Measurements from ENCODE around the gene CASP10.
"Not testable (repeated sequence)": the region's sequence is repeated elsewhere in the genome, so short reads cannot be mapped to it uniquely, and the experiment has no call there.

Gene CASP10

DNA sequence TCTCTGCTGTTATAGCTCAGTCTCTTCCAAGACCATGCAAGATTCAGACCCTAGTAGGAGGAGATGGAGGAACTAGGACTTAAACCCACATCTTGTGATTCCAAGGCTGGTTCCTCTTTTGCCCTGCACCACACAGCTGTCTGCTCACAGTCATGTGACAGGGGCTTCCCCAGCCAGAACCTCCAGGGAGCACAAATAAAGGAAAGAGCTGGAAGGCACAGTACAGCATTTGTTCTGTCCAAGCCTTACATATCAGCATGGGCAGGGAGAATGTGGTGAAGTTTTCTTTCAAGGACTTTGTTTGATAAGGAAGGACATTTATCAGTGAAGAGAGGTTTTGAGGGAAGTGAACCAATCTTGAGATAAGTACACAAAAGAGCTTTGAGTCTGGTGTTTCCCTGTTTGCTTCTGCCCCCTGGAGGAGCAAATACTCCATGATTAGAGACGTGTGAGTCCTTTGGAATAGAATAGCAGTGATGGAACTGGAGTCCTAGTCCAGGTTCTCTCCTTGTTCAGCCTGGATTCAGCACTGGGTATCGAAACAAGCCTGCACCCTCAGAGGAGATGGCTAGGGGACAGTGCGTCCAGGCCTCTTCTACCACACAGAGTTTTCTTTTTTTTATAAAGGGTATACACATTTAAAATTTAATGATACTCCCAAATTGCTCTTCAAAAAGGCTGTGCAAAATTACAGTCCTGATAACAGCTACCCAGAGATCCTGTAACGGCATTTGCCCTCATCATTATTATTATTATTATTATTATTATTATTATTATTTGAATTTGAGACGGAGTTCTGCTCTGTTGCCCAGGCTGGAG lies 24.6 kb upstream of the CASP10 start:
- H3K27me3 ChIP-seq = no peaks in the 10 kb centered on the region
- no peaks in the 10 kb centered on the region for H3K9me3 ChIP-seq (replicated peaks in 1 of 11)
- TF ChIP-seq Cebpa-rat (IDR thresholded peaks at IDR 0.05) = no peak
- H4K20me1 ChIP-seq = peaks cover 0 to 6% (median 0%) of the 10 kb centered on the region in 11 experiments; a peak in 2 of 22 replicates
- H3K4me2 ChIP-seq = peak overlapping the region; percentile 56 to 92 (median 78)
- H3K4me3 ChIP-seq = peak overlapping the region in 2 of 10 experiments; percentile 16 to 26; a peak in 2 of 20 replicates
- peak overlapping the region; percentile 37 to 88 (median 83); a peak in 20 of 22 replicates for H3K27ac ChIP-seq
- H3K4me1 ChIP-seq = peaks cover 19 to 73% (median 26%) of the 10 kb centered on the region in 10 experiments
- H3K36me3 ChIP-seq = peaks cover 44 to 80% (median 70%) of the 10 kb centered on the region in 11 experiments
- peak overlapping the region; percentile 1 to 76 (median 70); a peak in 18 of 22 replicates for H3K9ac ChIP-seq

DNA sequence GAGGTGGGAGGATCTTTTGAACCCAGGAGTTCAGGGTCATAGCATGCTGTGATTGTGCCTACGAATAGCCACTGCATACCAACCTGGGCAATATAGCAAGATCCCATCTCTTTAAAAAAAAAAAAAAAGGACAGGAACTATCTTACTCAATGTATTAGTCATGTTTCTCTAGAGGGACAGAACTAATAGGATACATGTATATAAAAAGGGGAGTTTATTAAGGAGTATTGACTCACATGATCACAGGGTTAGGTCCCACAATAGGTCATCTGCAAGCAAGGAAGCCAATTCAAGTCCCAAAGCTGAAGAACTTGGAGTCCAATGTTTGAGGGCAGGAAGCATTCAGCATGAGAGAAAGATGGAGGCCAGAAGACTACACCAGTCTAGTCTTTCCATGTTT lies 18.8 kb upstream of the CASP10 start:
- Histone ChIP-seq H3K27ac (no peak overlapping the region), H3K4me3 (no peak overlapping the region)
- no peak for TF ChIP-seq Cebpa-rat (IDR thresholded peaks at IDR 0.05)

GRCh38 chr2:201167546-201167945 lies 15.4 kb upstream of the CASP10 start:
- peaks cover 0 to 18% (median 9%) of the 10 kb centered on the region in 11 experiments; a peak in 14 of 22 replicates for H3K9me3 ChIP-seq (replicated peaks in 1 of 11)
- H4K20me1 ChIP-seq = peaks cover 0 to 4% (median 0%) of the 10 kb centered on the region in 11 experiments; a peak in 2 of 22 replicates
- peak overlapping the region in 6 of 11 experiments; percentile 9 to 70 (median 54); a peak in 8 of 22 replicates for H3K4me2 ChIP-seq
- no peaks in the 10 kb centered on the region for H3K27me3 ChIP-seq
- H3K9ac ChIP-seq = no peak overlapping the region
- no peak overlapping the region for H3K4me3 ChIP-seq
- TF ChIP-seq Cebpa-rat (IDR thresholded peaks at IDR 0.05) = no peak
- no peak overlapping the region; a peak in 1 of 22 replicates for H3K27ac ChIP-seq
- H3K4me1 ChIP-seq = peaks cover 11 to 29% (median 13%) of the 10 kb centered on the region in 10 experiments; a peak in 19 of 20 replicates
- peaks cover 31 to 54% (median 48%) of the 10 kb centered on the region in 11 experiments for H3K36me3 ChIP-seq

More for the DNA sequence above, 18.8 kb upstream of the CASP10 start:
- Histone ChIP-seq H3K9ac (no peak overlapping the region), H3K9me3 (replicated peaks in 1 of 11) (peaks cover 0 to 18% (median 9%) of the 10 kb centered on the region in 11 experiments; a peak in 14 of 22 replicates), H3K36me3 (peaks cover 54 to 88% (median 81%) of the 10 kb centered on the region in 11 experiments), H4K20me1 (peaks cover 0 to 6% (median 0%) of the 10 kb centered on the region in 11 experiments; a peak in 2 of 22 replicates), H3K27me3 (no peaks in the 10 kb centered on the region), H3K4me1 (peaks cover 11 to 44% (median 14%) of the 10 kb centered on the region in 10 experiments; a peak in 19 of 20 replicates), H3K4me2 (no peak overlapping the region)

DNA sequence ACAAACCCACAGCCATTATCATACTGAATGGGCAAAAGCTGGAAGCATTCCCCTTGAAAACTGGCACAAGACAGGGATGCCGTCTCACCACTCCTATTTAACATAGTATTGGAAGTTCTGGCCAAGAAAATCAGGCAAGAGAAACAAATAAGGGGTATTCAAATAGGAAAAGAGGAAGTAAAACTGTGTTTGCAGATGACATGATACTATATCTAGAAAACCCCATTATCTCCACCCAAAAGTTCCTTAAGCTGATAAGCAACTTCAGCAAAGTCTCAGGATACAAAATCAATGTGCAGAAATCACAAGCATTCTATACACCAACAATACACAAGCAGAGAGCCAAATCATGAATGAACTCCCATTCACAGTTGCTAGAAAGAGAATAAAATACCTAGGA lies 14.4 kb upstream of the CASP10 start:
- not testable (repeated sequence) for H4K20me1 ChIP-seq, H3K27me3 ChIP-seq, H3K4me3 ChIP-seq, H3K27ac ChIP-seq, H3K9ac ChIP-seq
- H3K4me1 ChIP-seq = peaks cover 11 to 29% (median 13%) of the 10 kb centered on the region in 10 experiments; a peak in 19 of 20 replicates
- H3K4me2 ChIP-seq = peak overlapping the region; percentile 7 to 70 (median 37); a peak in 16 of 22 replicates
- peaks cover 0 to 18% (median 9%) of the 10 kb centered on the region in 11 experiments; a peak in 14 of 22 replicates for H3K9me3 ChIP-seq (replicated peaks in 1 of 11)
- H3K36me3 ChIP-seq = peaks cover 22 to 45% (median 38%) of the 10 kb centered on the region in 11 experiments

DNA sequence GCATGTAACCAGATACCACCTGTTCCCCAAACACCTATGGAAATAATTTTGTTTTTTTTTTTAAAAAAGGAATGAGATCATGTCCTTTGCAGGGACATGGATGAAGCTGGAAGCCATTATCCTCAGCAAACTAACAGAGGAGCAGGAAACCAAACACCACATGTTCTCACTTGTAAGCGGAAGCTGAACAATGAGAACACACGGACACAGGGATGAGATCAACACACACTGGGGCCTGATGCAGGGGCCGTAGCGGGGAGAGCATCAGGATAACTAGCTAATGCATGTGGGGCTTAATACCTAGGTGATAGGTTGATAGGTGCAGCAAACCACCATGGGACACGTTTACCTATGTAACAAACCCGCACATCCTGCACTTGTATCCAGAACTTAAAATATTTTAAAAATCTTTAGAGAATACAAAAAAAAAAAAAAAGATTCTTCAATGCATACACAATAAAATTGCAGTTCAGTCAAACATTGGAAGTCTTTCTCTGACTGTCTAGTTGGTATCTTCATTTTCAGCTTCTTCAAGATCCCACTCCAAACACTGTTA lies 11.6 kb upstream of the CASP10 start:
- peaks cover 0 to 10% (median 5%) of the 10 kb centered on the region in 11 experiments; a peak in 14 of 22 replicates for H3K9me3 ChIP-seq (replicated peaks in 1 of 11)
- TF ChIP-seq Cebpa-rat (IDR thresholded peaks at IDR 0.05) = no peak

DNA sequence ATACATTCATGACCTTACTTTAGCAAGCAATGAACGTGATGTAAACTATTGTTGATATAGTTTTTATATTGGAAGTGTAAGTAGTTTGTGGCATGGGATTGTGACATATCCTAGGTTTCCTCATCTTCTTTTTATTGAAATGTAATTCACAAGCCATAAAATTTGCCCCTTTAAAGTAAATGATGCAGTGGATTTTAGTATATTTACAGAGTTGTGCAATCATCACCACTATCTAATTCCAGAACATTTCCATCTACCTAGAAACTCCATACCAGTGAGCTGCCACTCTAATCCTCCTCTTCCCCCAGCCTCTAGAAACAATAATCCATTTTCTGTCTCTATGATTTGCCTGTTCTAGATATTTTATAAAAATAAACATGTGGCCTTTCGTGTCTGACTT lies 10.7 kb upstream of the CASP10 start:
- TF ChIP-seq Cebpa-rat (IDR thresholded peaks at IDR 0.05) = peak in 1 of 11 experiments; percentile 32; a peak in 1 of 22 replicates
- Histone ChIP-seq H3K36me3 (peaks cover 0 to 8% (median 5%) of the 10 kb centered on the region in 11 experiments; a peak in 11 of 22 replicates), H3K4me1 (peaks cover 11 to 21% (median 15%) of the 10 kb centered on the region in 10 experiments; a peak in 19 of 20 replicates), H4K20me1 (no peaks in the 10 kb centered on the region), H3K27ac (no peak overlapping the region), H3K4me2 (no peak overlapping the region), H3K9me3 (replicated peaks in 1 of 11) (peaks cover 0 to under 1% (median 0%) of the 10 kb centered on the region in 11 experiments; a peak in 1 of 22 replicates), H3K9ac (no peak overlapping the region), H3K4me3 (no peak overlapping the region), H3K27me3 (no peaks in the 10 kb centered on the region)

More for the DNA sequence above, 11.6 kb upstream of the CASP10 start:
- no peak overlapping the region for H3K4me3 ChIP-seq
- H4K20me1 ChIP-seq = no peaks in the 10 kb centered on the region
- H3K27me3 ChIP-seq = no peaks in the 10 kb centered on the region
- H3K36me3 ChIP-seq = peaks cover 5 to 17% (median 14%) of the 10 kb centered on the region in 11 experiments; a peak in 20 of 22 replicates
- peaks cover 11 to 29% (median 14%) of the 10 kb centered on the region in 10 experiments; a peak in 19 of 20 replicates for H3K4me1 ChIP-seq
- no peak overlapping the region for H3K27ac ChIP-seq
- no peak overlapping the region for H3K9ac ChIP-seq
- no peak overlapping the region for H3K4me2 ChIP-seq

- Histone ChIP-seq H3K4me2 (no peak overlapping the region), H4K20me1 (no peaks in the 10 kb centered on the region), H3K27ac (no peak overlapping the region), H3K9me3 (replicated peaks in 1 of 11) (peaks cover 16 to 22% (median 20%) of the 10 kb centered on the region in 11 experiments; a peak in 21 of 22 replicates), H3K4me3 (no peak overlapping the region), H3K27me3 (no peaks in the 10 kb centered on the region), H3K4me1 (0 out of 20 replicates have a peak, but pooled peaks cover 0 to 4% (median 0%) of the 10 kb centered on the region in 10 experiments), H3K36me3 (no peaks in the 10 kb centered on the region), H3K9ac (no peak overlapping the region)
- no peak for TF ChIP-seq Cebpa-rat (IDR thresholded peaks at IDR 0.05)
Observed at GRCh38 chr2:201174687-201175086, 8.3 kb upstream of the CASP10 start.

DNA sequence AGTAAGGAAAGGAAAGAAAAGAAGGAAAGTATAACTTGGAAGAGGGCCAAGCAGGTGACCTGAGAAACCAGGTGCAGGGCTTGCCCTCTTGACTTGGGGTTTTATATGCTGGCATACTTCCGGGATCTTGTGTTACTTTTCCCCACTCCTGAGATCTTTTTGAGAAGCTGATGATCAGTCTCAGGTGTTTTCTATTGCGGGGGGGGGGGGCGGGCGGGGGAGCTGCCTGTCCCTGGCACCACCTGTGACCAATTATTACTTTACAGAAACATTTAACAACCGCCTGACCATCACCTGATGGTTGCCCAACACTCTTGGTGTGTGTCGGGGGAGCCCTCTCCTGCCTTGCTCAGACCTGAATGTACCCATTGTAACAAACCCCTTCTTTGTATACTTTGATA lies 6.9 kb upstream of the CASP10 start:
- H3K9ac ChIP-seq = no peak overlapping the region
- 0 out of 22 replicates have a peak overlapping the region, but pooled peaks of 1 of the 11 experiments have one; percentile 15 for H3K27ac ChIP-seq
- H3K9me3 ChIP-seq (replicated peaks in 1 of 11) = peaks cover 17 to 30% (median 27%) of the 10 kb centered on the region in 11 experiments; a peak in 21 of 22 replicates
- no peaks in the 10 kb centered on the region for H4K20me1 ChIP-seq
- H3K4me3 ChIP-seq = no peak overlapping the region
- no peaks in the 10 kb centered on the region for H3K36me3 ChIP-seq
- no peak overlapping the region for H3K4me2 ChIP-seq
- TF ChIP-seq Cebpa-rat (IDR thresholded peaks at IDR 0.05) = no peak
- no peaks in the 10 kb centered on the region for H3K27me3 ChIP-seq
- H3K4me1 ChIP-seq = peaks cover 0 to 9% (median 1%) of the 10 kb centered on the region in 10 experiments; a peak in 4 of 20 replicates

Measured in BLaER1 treated with 17β-estradiol and CSF1 and Interleukin-3, amounts not matched to agents 10 nM and 100 nM (cell line).